ENCODE results near the gene ASXL2. TPM values are rescaled to one million over a fixed set of nuclear protein-coding genes. Genes with fewer than 3 reads are reported as not detected.
"Not testable (repeated sequence)": the region's sequence is repeated elsewhere in the genome, so short reads cannot be mapped to it uniquely, and the experiment has no call there.

ASXL2 gene
- total RNA-seq, 1 donor from 2014 or later = 22.7 TPM

DNA sequence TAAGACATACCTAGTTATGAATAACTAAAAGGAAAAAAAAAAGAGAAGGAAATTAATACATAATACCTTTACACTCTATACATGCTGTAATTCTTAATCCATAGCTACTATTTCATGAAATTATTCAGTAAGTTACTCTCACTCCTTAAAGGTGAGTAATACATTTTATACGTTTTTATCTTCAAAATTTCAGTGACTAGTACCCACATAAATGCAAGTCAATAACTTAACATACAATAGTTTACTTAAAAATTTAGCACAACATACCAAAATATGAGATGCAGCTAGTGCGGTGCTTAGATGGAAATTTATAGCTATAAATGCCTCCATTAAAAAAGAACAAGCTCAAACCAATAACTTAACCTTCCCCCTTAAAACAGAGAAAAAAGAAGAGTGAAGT lies 168.9 kb downstream of the ASXL2 start:
- Mint-ChIP-seq H3K36me3 (ENCODE audit: low read depth) (no peaks in the 10 kb centered on the region), H3K27ac (ENCODE audit: unreplicated experiment) (no peak overlapping the region), H3K9me3 (no peaks in the 10 kb centered on the region), H3K4me1 (peaks cover 6% of the 10 kb centered on the region), H3K27me3 (ENCODE audit: low read depth) (no peaks in the 10 kb centered on the region), H3K4me3 (no peak overlapping the region)
- DNase-seq (ENCODE audit: low read depth, low spot score) = no peak
- TF ChIP-seq, protein P1, sequence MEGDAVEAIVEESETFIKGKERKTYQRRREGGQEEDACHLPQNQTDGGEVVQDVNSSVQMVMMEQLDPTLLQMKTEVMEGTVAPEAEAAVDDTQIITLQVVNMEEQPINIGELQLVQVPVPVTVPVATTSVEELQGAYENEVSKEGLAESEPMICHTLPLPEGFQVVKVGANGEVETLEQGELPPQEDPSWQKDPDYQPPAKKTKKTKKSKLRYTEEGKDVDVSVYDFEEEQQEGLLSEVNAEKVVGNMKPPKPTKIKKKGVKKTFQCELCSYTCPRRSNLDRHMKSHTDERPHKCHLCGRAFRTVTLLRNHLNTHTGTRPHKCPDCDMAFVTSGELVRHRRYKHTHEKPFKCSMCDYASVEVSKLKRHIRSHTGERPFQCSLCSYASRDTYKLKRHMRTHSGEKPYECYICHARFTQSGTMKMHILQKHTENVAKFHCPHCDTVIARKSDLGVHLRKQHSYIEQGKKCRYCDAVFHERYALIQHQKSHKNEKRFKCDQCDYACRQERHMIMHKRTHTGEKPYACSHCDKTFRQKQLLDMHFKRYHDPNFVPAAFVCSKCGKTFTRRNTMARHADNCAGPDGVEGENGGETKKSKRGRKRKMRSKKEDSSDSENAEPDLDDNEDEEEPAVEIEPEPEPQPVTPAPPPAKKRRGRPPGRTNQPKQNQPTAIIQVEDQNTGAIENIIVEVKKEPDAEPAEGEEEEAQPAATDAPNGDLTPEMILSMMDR (conservative IDR thresholded peaks at IDR 0.05) = no peak

- Mint-ChIP-seq H3K4me3 (no peak overlapping the region), H3K36me3 (ENCODE audit: low read depth) (no peaks in the 10 kb centered on the region)
Measured at GRCh38 chr2:25707927-25708590, 170.2 kb downstream of the ASXL2 start.

GRCh38 chr2:25705575-25705974 lies 172.7 kb downstream of the ASXL2 start:
- not testable (repeated sequence) for H3K27me3 Mint-ChIP-seq (ENCODE audit: low read depth); H3K9me3 Mint-ChIP-seq; H3K4me1 Mint-ChIP-seq

More at GRCh38 chr2:25707927-25708590, 170.2 kb downstream of the ASXL2 start:
- no peaks in the 10 kb centered on the region for H3K9me3 Mint-ChIP-seq
- DNase-seq (ENCODE audit: low read depth, low spot score) = no peak
- no peak overlapping the region for H3K27ac Mint-ChIP-seq (ENCODE audit: unreplicated experiment)
- TF ChIP-seq, protein P1 (conservative IDR thresholded peaks at IDR 0.05) = no peak
- H3K4me1 Mint-ChIP-seq = peaks cover 6% of the 10 kb centered on the region
- H3K27me3 Mint-ChIP-seq (ENCODE audit: low read depth) = no peaks in the 10 kb centered on the region

DNA sequence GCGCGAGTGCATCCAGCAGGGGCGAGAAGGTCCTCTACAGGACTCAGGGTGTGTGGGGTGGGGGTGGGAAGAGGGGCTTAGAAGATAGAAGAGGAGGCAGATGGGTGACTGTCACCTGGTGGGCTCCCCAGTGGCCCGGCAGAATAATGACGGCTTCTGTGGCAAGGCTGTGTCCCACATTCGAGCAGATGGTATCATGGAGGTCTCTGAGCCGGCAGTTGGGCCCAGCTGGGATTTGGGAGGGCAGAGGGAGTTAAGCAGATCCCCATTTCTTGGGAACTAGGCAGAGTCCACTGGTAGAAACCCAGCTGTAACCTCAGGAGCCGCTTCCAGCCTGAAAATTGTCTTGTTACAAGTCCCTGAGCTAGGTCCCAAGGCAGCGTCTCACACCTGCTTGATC lies 176.5 kb downstream of the ASXL2 start:
- Mint-ChIP-seq H3K4me3 (no peak overlapping the region), H3K36me3 (ENCODE audit: low read depth) (no peaks in the 10 kb centered on the region)
- DNase-seq (ENCODE audit: low read depth, low spot score) = no peak

More at GRCh38 chr2:25705575-25705974, 172.7 kb downstream of the ASXL2 start:
- H3K27ac Mint-ChIP-seq (ENCODE audit: unreplicated experiment); DNase-seq (ENCODE audit: low read depth, low spot score); H3K4me3 Mint-ChIP-seq; H3K36me3 Mint-ChIP-seq (ENCODE audit: low read depth): not testable (repeated sequence)

GRCh38 chr2:25700221-25700660 lies 178.0 kb downstream of the ASXL2 start:
- no peak overlapping the region for H3K4me3 Mint-ChIP-seq
- peaks cover 4% of the 10 kb centered on the region for H3K4me1 Mint-ChIP-seq
- H3K27ac Mint-ChIP-seq (ENCODE audit: unreplicated experiment) = no peak overlapping the region
- H3K9me3 Mint-ChIP-seq = no peaks in the 10 kb centered on the region
- TF ChIP-seq, protein P1 (conservative IDR thresholded peaks at IDR 0.05) = peak; percentile 80
- no peaks in the 10 kb centered on the region for H3K36me3 Mint-ChIP-seq (ENCODE audit: low read depth)
- no peak for DNase-seq (ENCODE audit: low read depth, low spot score)
- no peaks in the 10 kb centered on the region for H3K27me3 Mint-ChIP-seq (ENCODE audit: low read depth)

More for the DNA sequence above, 176.5 kb downstream of the ASXL2 start:
- TF ChIP-seq, protein P1 (conservative IDR thresholded peaks at IDR 0.05) = no peak
- H3K27me3 Mint-ChIP-seq (ENCODE audit: low read depth) = no peaks in the 10 kb centered on the region
- H3K9me3 Mint-ChIP-seq = no peaks in the 10 kb centered on the region
- H3K27ac Mint-ChIP-seq (ENCODE audit: unreplicated experiment) = no peak overlapping the region
- peaks cover 4% of the 10 kb centered on the region for H3K4me1 Mint-ChIP-seq

DNA sequence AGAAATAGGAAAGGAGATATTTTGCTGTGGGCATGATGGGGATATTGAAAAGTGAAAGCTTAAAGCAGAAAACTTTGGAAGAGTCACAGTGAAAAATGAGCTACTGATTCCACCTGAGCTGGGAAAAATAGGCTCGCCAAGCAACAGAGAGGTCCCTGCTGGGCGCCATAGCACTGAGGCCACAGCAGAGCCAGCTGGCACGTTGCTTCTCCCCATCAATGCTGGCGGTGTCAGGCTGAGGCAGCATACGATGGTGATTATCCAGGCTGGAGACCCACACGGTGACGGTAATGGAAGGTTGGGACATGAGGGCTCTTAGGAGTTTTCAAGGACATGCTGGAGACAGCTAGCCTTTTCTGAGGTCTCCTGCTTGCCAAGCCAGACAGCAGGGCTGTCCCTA lies 179.1 kb downstream of the ASXL2 start:
- Mint-ChIP-seq H3K4me3 (no peak overlapping the region), H3K27ac (ENCODE audit: unreplicated experiment) (no peak overlapping the region), H3K9me3 (no peaks in the 10 kb centered on the region), H3K4me1 (peaks cover 4% of the 10 kb centered on the region), H3K36me3 (ENCODE audit: low read depth) (no peaks in the 10 kb centered on the region), H3K27me3 (ENCODE audit: low read depth) (no peaks in the 10 kb centered on the region)
- TF ChIP-seq, protein P1 (conservative IDR thresholded peaks at IDR 0.05) = no peak
- no peak for DNase-seq (ENCODE audit: low read depth, low spot score)

Data from neural crest cell (in vitro differentiated cells).